Mesothelial cell of epicardium (in vitro differentiated cells): ENCODE results near the gene LRMDA. TPM values are rescaled to one million over a fixed set of nuclear protein-coding genes. Genes with fewer than 3 reads are reported as not detected.

Experiments used
- DNase-seq, 2 experiments: peaks; one replicate each; pipeline ENCODE4 v3.0.0; 2021; ENCODE audit warnings: low spot score in 2 of 2; ENCODE audit not compliant: unreplicated experiment in 2 of 2
- H3K27ac Mint-ChIP-seq: 2 replicates; pipeline ENCODE4 v1.8.0; 2021; ENCODE audit warnings: mixed read lengths
- H3K27me3 Mint-ChIP-seq: 2 replicates; pipeline ENCODE4 v1.8.0; 2021; ENCODE audit warnings: low read depth, mixed read lengths
- H3K36me3 Mint-ChIP-seq: 2 replicates; pipeline ENCODE4 v1.8.0; 2021; ENCODE audit warnings: mixed read lengths
- H3K4me1 Mint-ChIP-seq: 2 replicates; pipeline ENCODE4 v1.8.0; 2021; ENCODE audit warnings: mixed read lengths
- H3K4me3 Mint-ChIP-seq: 2 replicates; pipeline ENCODE4 v1.8.0; 2021; ENCODE audit warnings: mild to moderate bottlenecking, moderate library complexity, mixed read lengths
- H3K9me3 Mint-ChIP-seq: 2 replicates; pipeline ENCODE4 v1.8.0; 2021; ENCODE audit warnings: mixed read lengths
- CTCF ChIP-seq: fragments of 200-600 bp; sonication (generic); IDR thresholded peaks from one replicate; pipeline ENCODE4 v1.5.0; 2021; ENCODE audit warnings: antibody characterized with exemption; ENCODE audit not compliant: unreplicated experiment
- total RNA-seq: library from RNA; stranded (reverse); gene quantifications from 3 replicates; pipeline ENCODE4 v1.2.1, GENCODE V29; 2021

LRMDA gene
- total RNA-seq, 1 donor from 2014 or later, result 2.0 TPM

GRCh38 chr10:75592151-75592787 is 160.8 kb downstream of the LRMDA start:
- H3K9me3 Mint-ChIP-seq, result no peaks in the 10 kb centered on the region
- peaks cover 53% of the 10 kb centered on the region for H3K27me3 Mint-ChIP-seq
- no peak for TF ChIP-seq CTCF
- H3K27ac Mint-ChIP-seq, result no peak overlapping the region
- peaks cover 30% of the 10 kb centered on the region for H3K4me1 Mint-ChIP-seq
- H3K36me3 Mint-ChIP-seq, result no peaks in the 10 kb centered on the region
- no peak for DNase-seq
- no peak overlapping the region for H3K4me3 Mint-ChIP-seq

GRCh38 chr10:75592791-75593643 is 161.6 kb downstream of the LRMDA start:
- H3K4me3 Mint-ChIP-seq, result no peak overlapping the region
- no peak for TF ChIP-seq CTCF
- no peaks in the 10 kb centered on the region for H3K36me3 Mint-ChIP-seq
- H3K27me3 Mint-ChIP-seq, result peaks cover 53% of the 10 kb centered on the region
- H3K4me1 Mint-ChIP-seq, result peaks cover 36% of the 10 kb centered on the region
- no peaks in the 10 kb centered on the region for H3K9me3 Mint-ChIP-seq
- no peak for DNase-seq
- H3K27ac Mint-ChIP-seq, result peak overlapping the region; percentile 30

GRCh38 chr10:75593692-75594556 is 162.5 kb downstream of the LRMDA start:
- no peak for DNase-seq
- H3K27ac Mint-ChIP-seq, result no peak overlapping the region
- H3K9me3 Mint-ChIP-seq, result no peaks in the 10 kb centered on the region
- peaks cover 45% of the 10 kb centered on the region for H3K4me1 Mint-ChIP-seq
- H3K4me3 Mint-ChIP-seq, result no peak overlapping the region
- H3K36me3 Mint-ChIP-seq, result no peaks in the 10 kb centered on the region
- peak; percentile 13 for TF ChIP-seq CTCF
- peaks cover 53% of the 10 kb centered on the region for H3K27me3 Mint-ChIP-seq

GRCh38 chr10:75596930-75597620 is 165.7 kb downstream of the LRMDA start:
- no peak for TF ChIP-seq CTCF
- DNase-seq, result no peak
- H3K4me1 Mint-ChIP-seq, result peaks cover 59% of the 10 kb centered on the region
- no peak overlapping the region for H3K27ac Mint-ChIP-seq
- no peaks in the 10 kb centered on the region for H3K9me3 Mint-ChIP-seq
- H3K4me3 Mint-ChIP-seq, result no peak overlapping the region
- H3K27me3 Mint-ChIP-seq, result peaks cover 61% of the 10 kb centered on the region
- no peaks in the 10 kb centered on the region for H3K36me3 Mint-ChIP-seq

GRCh38 chr10:75597773-75598440 is 166.5 kb downstream of the LRMDA start:
- H3K27ac Mint-ChIP-seq, result no peak overlapping the region
- no peak for DNase-seq
- no peaks in the 10 kb centered on the region for H3K9me3 Mint-ChIP-seq
- H3K4me1 Mint-ChIP-seq, result peaks cover 54% of the 10 kb centered on the region
- H3K4me3 Mint-ChIP-seq, result no peak overlapping the region
- H3K27me3 Mint-ChIP-seq, result peaks cover 64% of the 10 kb centered on the region
- TF ChIP-seq CTCF, result no peak
- H3K36me3 Mint-ChIP-seq, result no peaks in the 10 kb centered on the region
